Psoas muscle (tissue), 8 donors: ENCODE results near the gene SESN3. TPM values are rescaled to one million over a fixed set of nuclear protein-coding genes. Genes with fewer than 3 reads are reported as not detected.

Experiments
- ATAC-seq, 4 donors: fragments of 200-7000 bp; cut with Tn5 transposase; one replicate each; pipeline ENCODE4 v1.9.1; 2020; ENCODE audit warnings: moderate library complexity in 3 of 4, mild to moderate bottlenecking in 2 of 4
- DNase-seq, 2 donors: peaks; one replicate each; pipeline ENCODE4 v3.0.0-alpha.2; 2020
- H3K27ac ChIP-seq: fragments of 200-600 bp; one replicate; pipeline ENCODE4 v1.8.0; 2022
- H3K27me3 ChIP-seq, 3 donors: fragments of 200-600 bp in 1 of 3; one replicate each; pipeline versions ENCODE4 v1.6.1 to v1.8.0; 2013 to 2022; ENCODE audit warnings: low read length in 2 of 3, mild to moderate bottlenecking in 2 of 3, moderate library complexity in 1 of 3; ENCODE audit not compliant: insufficient read depth in 3 of 3
- H3K36me3 ChIP-seq, 2 donors: fragments of 200-600 bp in 1 of 2; one replicate each; pipeline versions ENCODE4 v1.6.1 to v1.8.0; 2013 to 2022; ENCODE audit warnings: low read depth in 1 of 2, mild to moderate bottlenecking in 1 of 2, moderate library complexity in 1 of 2; ENCODE audit not compliant: insufficient read depth in 1 of 2
- H3K4me1 ChIP-seq: fragments of 200-600 bp; one replicate; pipeline ENCODE4 v1.8.0; 2022
- H3K4me3 ChIP-seq: fragments of 200-600 bp; one replicate; pipeline ENCODE4 v1.8.0; 2022; ENCODE audit warnings: mild to moderate bottlenecking
- H3K9me3 ChIP-seq: fragments of 200-600 bp; one replicate; pipeline ENCODE4 v1.8.0; 2022
- WGBS, 3 donors: extraction: QIAGEN DNeasy Blood & Tissue Kit; methylation state at CpG; one replicate each; pipeline versions ENCODE4 v1.1.6 to v1.1.7; 2013; 5-methylcytosine and 5-hydroxymethylcytosine counted together
- intact Hi-C, 2 donors: fragments of 100-400 bp; cut with DNase I; formaldehyde crosslinking; loops; one replicate each; pipeline versions ENCODE4 v1.11.0 to v1.14.2; 2022
- polyA plus RNA-seq, 3 donors: library from polyadenylated mRNA; stranded (reverse); fragments of 200-250 nt; gene quantifications; one replicate each; pipeline ENCODE4 v1.2.3, GENCODE V29; 2013
- total RNA-seq, 4 donors: library from RNA; stranded (reverse); fragmentation: NEBNext Ultra II Directional in 2 of 4; extraction: Animal tissue kit (Norgen Biotek cat#: 25700) in 2 of 4; gene quantifications; one replicate each; pipeline versions ENCODE4 v1.2.1 to v1.2.4, GENCODE V29; 2021 to 2023
- TF ChIP-seq, protein P1 (sequence below): fragments of 200-600 bp; IDR thresholded peaks from one replicate; pipeline ENCODE4 v1.8.0; 2022; ENCODE audit warnings: antibody characterized with exemption
- donor health status: healthy with polysubstance abuse.
- donor health status: DM: no; HTN: no; CAD: no; lungs with moderate emphysema.
- donor health status: Bipolar disorder and iron deficiency.
- donor health status: healthy.
- donor health status: DM: yes; HTN: yes; CAD: no.
- donor health status: DM: no; HTN: no; CAD: no.
- donor health status: DM: no; HTN: no; CAD: no.
- donor health status: DM: yes; HTN: yes; CAD: no.

Gene SESN3
- total and polyA plus RNA-seq, 7 donors = 0.92 to 94.6 (median 5.3) TPM

DNA sequence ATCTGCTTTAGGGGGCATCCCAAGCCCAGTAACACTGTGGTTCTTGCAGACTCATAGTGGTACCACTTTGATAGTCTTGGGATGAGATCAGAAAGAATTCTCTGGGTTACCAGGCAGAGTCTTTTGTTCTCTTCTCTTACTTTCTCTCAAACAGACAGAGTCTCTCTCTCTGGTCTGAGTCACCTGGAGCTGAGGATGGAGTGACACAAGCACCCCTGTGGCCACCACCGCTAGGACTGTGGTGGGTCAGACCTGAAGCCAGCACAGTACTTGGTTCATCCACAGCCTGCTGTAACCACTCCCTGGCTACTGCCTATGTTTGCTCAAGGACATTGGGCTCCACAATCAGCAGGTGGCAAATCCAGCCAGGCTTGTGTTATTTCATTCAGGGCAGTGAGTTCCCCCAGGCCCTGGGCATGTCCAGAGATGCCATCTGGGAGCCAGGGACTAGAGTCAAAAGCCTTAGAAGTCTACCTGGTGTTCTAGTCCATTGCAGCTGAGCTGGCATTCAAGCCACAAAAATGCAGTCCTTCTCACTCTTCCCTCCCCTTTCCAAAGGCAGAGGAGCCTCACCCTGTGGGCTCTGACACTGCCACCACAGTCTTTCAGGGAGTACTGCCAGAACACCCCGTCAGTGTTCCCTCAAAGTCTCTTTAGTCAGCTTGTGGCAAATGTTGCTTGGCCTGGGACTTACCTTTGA lies 111.5 kb downstream of the SESN3 start:
- intact Hi-C loops = no loop called here
- Histone ChIP-seq H3K4me3 (no peak overlapping the region), H3K36me3 (no peaks in the 10 kb centered on the region), H3K27me3 (no peaks in the 10 kb centered on the region), H3K27ac (peak overlapping the region; percentile 23), H3K9me3 (no peaks in the 10 kb centered on the region), H3K4me1 (peaks cover 29% of the 10 kb centered on the region)
- TF ChIP-seq, protein P1, sequence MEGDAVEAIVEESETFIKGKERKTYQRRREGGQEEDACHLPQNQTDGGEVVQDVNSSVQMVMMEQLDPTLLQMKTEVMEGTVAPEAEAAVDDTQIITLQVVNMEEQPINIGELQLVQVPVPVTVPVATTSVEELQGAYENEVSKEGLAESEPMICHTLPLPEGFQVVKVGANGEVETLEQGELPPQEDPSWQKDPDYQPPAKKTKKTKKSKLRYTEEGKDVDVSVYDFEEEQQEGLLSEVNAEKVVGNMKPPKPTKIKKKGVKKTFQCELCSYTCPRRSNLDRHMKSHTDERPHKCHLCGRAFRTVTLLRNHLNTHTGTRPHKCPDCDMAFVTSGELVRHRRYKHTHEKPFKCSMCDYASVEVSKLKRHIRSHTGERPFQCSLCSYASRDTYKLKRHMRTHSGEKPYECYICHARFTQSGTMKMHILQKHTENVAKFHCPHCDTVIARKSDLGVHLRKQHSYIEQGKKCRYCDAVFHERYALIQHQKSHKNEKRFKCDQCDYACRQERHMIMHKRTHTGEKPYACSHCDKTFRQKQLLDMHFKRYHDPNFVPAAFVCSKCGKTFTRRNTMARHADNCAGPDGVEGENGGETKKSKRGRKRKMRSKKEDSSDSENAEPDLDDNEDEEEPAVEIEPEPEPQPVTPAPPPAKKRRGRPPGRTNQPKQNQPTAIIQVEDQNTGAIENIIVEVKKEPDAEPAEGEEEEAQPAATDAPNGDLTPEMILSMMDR = no peak
- DNase-seq = no peak
- peak; percentile 19 to 80 (median 60) for ATAC-seq
- WGBS, 3 donors = 61 to 78% (median 77%) methylated on average over 2 of the region's 2 CpGs

DNA sequence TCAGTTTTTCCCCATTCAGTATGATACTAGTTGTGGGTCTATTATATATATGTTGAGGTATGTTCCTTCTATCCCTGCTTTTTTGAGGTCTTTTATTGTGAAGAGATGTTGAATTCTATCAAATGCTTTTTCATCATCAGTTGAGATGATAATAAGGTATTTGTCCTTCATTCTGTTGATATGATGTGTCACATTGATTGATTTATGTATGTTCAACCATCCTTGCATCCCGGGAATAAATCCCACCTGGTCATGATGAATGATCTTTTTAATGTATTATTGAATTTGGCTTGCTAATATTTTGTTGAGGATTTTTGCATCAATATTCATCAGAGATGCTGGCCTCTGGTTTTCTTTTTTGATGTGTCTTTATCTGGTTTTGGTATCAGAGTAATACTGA lies 115.4 kb downstream of the SESN3 start:
- DNase-seq = no peak
- no peaks in the 10 kb centered on the region for H3K9me3 ChIP-seq
- H3K4me3 ChIP-seq = no peak overlapping the region
- no peaks in the 10 kb centered on the region for H3K36me3 ChIP-seq
- 67 to 88% (median 80%) methylated on average over 1 of the region's 1 CpG for WGBS, 3 donors
- H3K27ac ChIP-seq = no peak overlapping the region
- peaks cover 40% of the 10 kb centered on the region for H3K4me1 ChIP-seq
- H3K27me3 ChIP-seq = no peaks in the 10 kb centered on the region
- ATAC-seq = no peak
- TF ChIP-seq, protein P1 = no peak
- intact Hi-C loops = no loop called here

Other genes with a start within 250 kb of the SESN3 start
- not detected for gene KDM4E, start 205.9 kb downstream of the SESN3 start, total RNA-seq
- gene KDM4E, start 205.9 kb downstream of the SESN3 start, polyA plus RNA-seq = not detected
- not detected for gene KDM4F, start 181.8 kb downstream of the SESN3 start, total RNA-seq
- not detected for gene KDM4F, start 181.8 kb downstream of the SESN3 start, polyA plus RNA-seq
- gene SRSF8, start 164.3 kb downstream of the SESN3 start, total RNA-seq = 10 to 100 TPM; 26.6 to 35.3 (median 29.7) TPM
- gene SRSF8, start 164.3 kb downstream of the SESN3 start, polyA plus RNA-seq = 10 to 100 TPM; 17.7 to 24.8 (median 21.7) TPM
- gene ENDOD1, start 141.4 kb downstream of the SESN3 start, total RNA-seq = 10 to 100 TPM; 29.0 to 55.3 (median 41.3) TPM
- 10 to 100 TPM in 2 of 3 donors, 1 to 10 TPM in 1; 9.8 to 22.5 (median 20.1) TPM for gene ENDOD1, start 141.4 kb downstream of the SESN3 start, polyA plus RNA-seq